ENCODE data around the gene FBXO9. TPM values are rescaled to one million over a fixed set of nuclear protein-coding genes. Genes with fewer than 3 reads are reported as not detected.

FBXO9 gene
- total RNA-seq, 2 donors from 2014 or later = 49.6 to 65.3 TPM

GRCh38 chr6:53054532-53054931 is 10.7 kb upstream of the FBXO9 start:
- H3K9me3 Mint-ChIP-seq = peaks cover 7% of the 10 kb centered on the region
- no peak overlapping the region for H3K4me3 ChIP-seq (ENCODE audit: low read length)
- H3K9ac ChIP-seq (ENCODE audit: extremely low read depth, low read length, poor library complexity, severe bottlenecking) = no peak overlapping the region
- peaks cover 5% of the 10 kb centered on the region for H3K36me3 ChIP-seq (ENCODE audit: control insufficient read depth, insufficient read depth, low read length)
- peaks cover 15% of the 10 kb centered on the region for H3K36me3 Mint-ChIP-seq (ENCODE audit: low read depth)
- peak overlapping the region; percentile 22 for H3K27ac Mint-ChIP-seq
- H3K4me3 Mint-ChIP-seq = no peak overlapping the region
- peaks cover 9% of the 10 kb centered on the region for H3K9me3 ChIP-seq (ENCODE audit: control insufficient read depth, low read length)
- H3K27me3 Mint-ChIP-seq (ENCODE audit: insufficient read depth) = no peaks in the 10 kb centered on the region
- no peak for DNase-seq
- no peak for TF ChIP-seq CTCF (conservative IDR thresholded peaks at IDR 0.05)
- 92% methylated on average over 4 of the region's 4 CpGs; no CpG with 5 or more reads in 1 of the 2 experiments for WGBS, 2 experiments (ENCODE audit: insufficient coverage in 1 of 2, insufficient read length in 1 of 2)
- no peaks in the 10 kb centered on the region for H3K27me3 ChIP-seq (ENCODE audit: control insufficient read depth, insufficient read depth, low read length, poor library complexity, severe bottlenecking)
- H3K4me1 Mint-ChIP-seq = peaks cover 16% of the 10 kb centered on the region
- H3K4me1 ChIP-seq (ENCODE audit: control insufficient read depth, insufficient read depth, low read length) = no peaks in the 10 kb centered on the region
- H3K27ac ChIP-seq (ENCODE audit: low read depth, low read length) = no peak overlapping the region

- H3K27ac ChIP-seq (ENCODE audit: low read depth, low read length) = no peak overlapping the region
- 87% methylated on average over 5 of the region's 5 CpGs; no CpG with 5 or more reads in 1 of the 2 experiments for WGBS, 2 experiments (ENCODE audit: insufficient coverage in 1 of 2, insufficient read length in 1 of 2)
- no peak for DNase-seq
- TF ChIP-seq CTCF (conservative IDR thresholded peaks at IDR 0.05) = no peak
- H3K9me3 Mint-ChIP-seq = peaks cover 7% of the 10 kb centered on the region
- H3K36me3 Mint-ChIP-seq (ENCODE audit: low read depth) = peaks cover 14% of the 10 kb centered on the region
- H3K27me3 Mint-ChIP-seq (ENCODE audit: insufficient read depth) = no peaks in the 10 kb centered on the region
- H3K4me1 Mint-ChIP-seq = peaks cover 30% of the 10 kb centered on the region
- H3K27ac Mint-ChIP-seq = no peak overlapping the region
- no peaks in the 10 kb centered on the region for H3K4me1 ChIP-seq (ENCODE audit: control insufficient read depth, insufficient read depth, low read length)
- peaks cover 5% of the 10 kb centered on the region for H3K36me3 ChIP-seq (ENCODE audit: control insufficient read depth, insufficient read depth, low read length)
- H3K4me3 ChIP-seq (ENCODE audit: low read length) = no peak overlapping the region
- H3K9me3 ChIP-seq (ENCODE audit: control insufficient read depth, low read length) = peaks cover 9% of the 10 kb centered on the region
- no peak overlapping the region for H3K9ac ChIP-seq (ENCODE audit: extremely low read depth, low read length, poor library complexity, severe bottlenecking)
- no peaks in the 10 kb centered on the region for H3K27me3 ChIP-seq (ENCODE audit: control insufficient read depth, insufficient read depth, low read length, poor library complexity, severe bottlenecking)
- no peak overlapping the region for H3K4me3 Mint-ChIP-seq
Observed at GRCh38 chr6:53055873-53056272, 9.3 kb upstream of the FBXO9 start.

- no peak overlapping the region for H3K27ac Mint-ChIP-seq
- 82 to 88% methylated on average over 2 to 3 of the region's 3 CpGs for WGBS, 2 experiments (ENCODE audit: insufficient coverage in 1 of 2, insufficient read length in 1 of 2)
Observed at GRCh38 chr6:53056273-53056672, 8.9 kb upstream of the FBXO9 start.

More at GRCh38 chr6:53056273-53056672, 8.9 kb upstream of the FBXO9 start:
- Histone ChIP-seq H3K36me3 (ENCODE audit: control insufficient read depth, insufficient read depth, low read length) (peaks cover 4% of the 10 kb centered on the region), H3K4me3 (ENCODE audit: low read length) (no peak overlapping the region), H3K9me3 (ENCODE audit: control insufficient read depth, low read length) (peaks cover 8% of the 10 kb centered on the region), H3K27me3 (ENCODE audit: control insufficient read depth, insufficient read depth, low read length, poor library complexity, severe bottlenecking) (no peaks in the 10 kb centered on the region), H3K27ac (ENCODE audit: low read depth, low read length) (no peak overlapping the region), H3K9ac (ENCODE audit: extremely low read depth, low read length, poor library complexity, severe bottlenecking) (no peak overlapping the region), H3K4me1 (ENCODE audit: control insufficient read depth, insufficient read depth, low read length) (no peaks in the 10 kb centered on the region)
- no peak for DNase-seq
- H3K27me3 Mint-ChIP-seq (ENCODE audit: insufficient read depth) = no peaks in the 10 kb centered on the region
- no peak overlapping the region for H3K4me3 Mint-ChIP-seq
- peaks cover 6% of the 10 kb centered on the region for H3K9me3 Mint-ChIP-seq
- H3K4me1 Mint-ChIP-seq = peaks cover 32% of the 10 kb centered on the region
- peaks cover 10% of the 10 kb centered on the region for H3K36me3 Mint-ChIP-seq (ENCODE audit: low read depth)
- no peak for TF ChIP-seq CTCF (conservative IDR thresholded peaks at IDR 0.05)
